ENCODE measurements around the gene PCSK6.

Gene PCSK6

DNA sequence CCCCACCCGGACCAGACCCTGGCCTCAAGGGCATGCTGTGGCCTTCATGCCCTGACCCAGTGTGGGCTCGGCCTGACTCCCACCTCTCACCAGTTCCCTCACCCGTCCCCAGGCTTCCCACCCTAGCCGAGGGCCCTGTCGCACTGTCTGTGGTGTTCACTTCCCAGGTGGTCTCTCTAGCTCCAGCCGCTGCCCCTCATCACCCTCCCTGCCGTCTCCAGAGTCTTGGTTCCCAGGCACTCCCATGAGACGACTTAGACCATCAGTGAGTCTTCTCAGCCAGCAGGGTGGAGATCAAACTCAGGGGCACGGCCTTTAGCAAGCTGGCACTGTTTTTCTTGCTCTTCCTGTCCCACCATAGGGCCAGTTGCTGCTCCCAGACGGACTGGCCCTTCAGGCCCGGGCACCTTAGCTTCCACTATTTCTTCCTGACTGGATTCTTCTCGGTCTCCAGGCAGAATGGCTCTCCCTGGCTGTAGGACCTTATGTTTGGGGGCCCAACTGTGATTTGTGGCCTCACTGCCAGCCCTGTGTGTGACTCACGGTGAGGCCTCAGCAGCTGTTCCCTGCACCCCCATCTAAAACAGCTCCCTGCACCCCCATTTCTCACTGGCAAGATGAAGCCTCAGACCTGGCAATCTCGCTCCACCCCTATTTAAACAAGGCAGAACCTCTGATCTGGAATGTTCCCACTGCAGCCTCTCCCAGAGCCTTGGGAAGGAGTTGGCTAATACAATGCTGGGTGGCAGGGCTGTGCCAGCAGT, 9.4 kb upstream of the PCSK6 start:
- FAIRE-seq = no peak

GRCh38 chr15:101498076-101498716, 8.7 kb upstream of the PCSK6 start:
- FAIRE-seq = no peak

GRCh38 chr15:101497484-101498034, 8.1 kb upstream of the PCSK6 start:
- no peak for FAIRE-seq

DNA sequence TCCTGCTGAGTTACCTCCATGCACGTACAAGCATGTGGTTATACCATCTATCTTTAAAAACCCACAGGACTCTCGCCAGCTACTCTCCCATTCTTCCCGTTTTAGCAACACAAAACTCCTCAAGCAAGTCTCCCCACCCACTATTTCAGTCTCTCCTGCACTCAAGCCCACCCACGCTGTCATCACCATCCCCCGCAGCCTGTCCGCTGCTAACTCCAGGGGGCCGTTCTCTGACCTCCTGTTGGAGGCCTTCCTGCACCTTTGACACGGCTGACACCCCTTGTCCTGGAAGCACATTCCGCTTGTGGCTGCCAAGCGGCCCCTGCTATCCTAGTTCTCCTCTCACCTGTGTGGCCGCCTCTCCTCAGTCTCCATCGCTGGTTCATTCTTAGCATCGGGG, 7.5 kb upstream of the PCSK6 start:
- no peak for FAIRE-seq

DNA sequence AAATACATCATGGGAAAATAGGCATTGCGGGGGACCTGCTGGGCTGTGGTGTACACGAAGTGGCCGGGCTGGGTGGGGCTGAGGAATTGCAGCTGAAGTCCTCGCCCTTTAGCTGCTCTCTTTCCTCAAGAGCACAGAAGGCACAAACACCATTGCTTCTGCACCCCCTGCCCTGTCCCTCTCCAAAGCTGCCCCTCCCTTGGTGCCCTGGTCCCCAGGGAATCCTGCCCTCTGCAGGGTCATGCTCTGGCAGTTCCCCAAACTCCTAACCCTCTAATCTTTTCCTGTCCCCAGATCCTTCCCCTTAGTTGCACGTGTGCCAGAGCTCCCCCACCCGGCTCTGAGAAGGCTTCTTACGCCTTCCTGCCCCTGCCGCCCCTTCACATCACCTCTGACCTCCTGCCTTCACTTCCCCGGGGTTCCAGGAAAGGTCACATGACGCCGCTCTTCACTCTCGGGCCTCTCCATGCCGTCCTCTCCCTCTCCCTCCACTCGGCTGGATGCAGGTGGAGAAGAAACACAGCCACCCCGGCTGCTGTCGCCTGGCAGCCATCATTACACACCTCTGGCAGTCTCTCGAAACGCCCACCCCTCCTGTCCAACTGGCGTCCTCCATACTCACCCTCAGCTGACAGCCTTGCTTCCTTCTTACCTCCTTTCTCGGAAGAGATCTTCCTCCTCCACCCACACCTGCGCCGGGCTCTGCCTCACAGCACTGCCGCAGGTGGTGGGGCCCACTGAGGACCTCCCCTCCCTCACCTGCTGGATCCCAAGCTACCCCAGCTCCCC, 6.9 kb upstream of the PCSK6 start:
- FAIRE-seq = no peak

GRCh38 chr15:101495334-101496197, 6.1 kb upstream of the PCSK6 start:
- no peak for FAIRE-seq

DNA sequence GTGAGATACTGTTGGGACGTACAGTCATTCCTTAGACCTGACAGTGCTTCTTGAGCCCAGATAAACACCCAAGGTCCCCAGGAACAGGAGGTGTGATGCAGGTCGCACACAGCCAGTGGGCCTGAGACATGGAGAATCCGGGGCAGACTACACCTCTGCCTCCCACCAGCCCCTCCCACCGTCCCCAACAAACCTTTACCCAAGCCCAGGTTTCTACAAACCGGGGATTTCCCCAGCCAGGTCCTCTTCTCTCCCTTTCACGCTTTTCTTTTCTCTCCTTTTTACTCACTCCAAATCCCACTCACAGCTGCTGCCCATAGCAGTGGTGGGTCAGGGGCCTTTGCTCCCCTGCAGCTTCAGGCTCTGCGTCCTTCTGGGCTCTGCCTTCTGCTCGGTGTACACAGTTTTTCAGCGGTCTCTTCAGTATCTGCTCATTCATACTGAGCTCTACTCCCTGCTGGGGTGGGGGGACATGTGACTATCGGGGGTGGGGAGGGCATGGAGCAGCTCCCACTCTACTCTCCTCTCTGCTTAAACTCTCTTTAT, 4.8 kb upstream of the PCSK6 start:
- FAIRE-seq = no peak

GRCh38 chr15:101492766-101493692, 3.5 kb upstream of the PCSK6 start:
- FAIRE-seq = no peak

- FAIRE-seq = no peak
Observed at GRCh38 chr15:101491734-101492640, 2.5 kb upstream of the PCSK6 start.

GRCh38 chr15:101490922-101491733, 1.6 kb upstream of the PCSK6 start:
- FAIRE-seq = no peak

- FAIRE-seq = no peak
Observed at GRCh38 chr15:101490408-101490891, 943 bp upstream of the PCSK6 start.

DNA sequence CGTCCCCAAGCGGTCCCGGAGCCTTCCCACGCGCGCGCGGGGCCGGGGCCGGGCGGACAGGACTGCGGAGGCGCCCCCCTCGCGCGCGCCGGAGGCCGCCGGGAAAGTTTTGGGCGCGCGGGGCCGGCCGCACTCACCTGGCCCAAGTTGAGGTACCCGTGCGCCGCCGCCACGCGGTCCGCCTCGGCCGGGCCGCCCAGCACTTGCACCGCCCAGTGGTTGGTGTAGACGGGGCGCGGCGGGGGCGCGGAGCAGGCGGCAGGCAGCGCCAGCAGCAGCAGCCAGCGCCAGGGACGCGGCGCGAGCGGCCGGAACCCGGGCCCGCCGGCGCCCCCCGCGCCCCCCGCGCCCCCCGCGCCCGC, 289 bp downstream of the PCSK6 start:
- FAIRE-seq = no peak

GRCh38 chr15:101488300-101489164, 975 bp downstream of the PCSK6 start:
- no peak for FAIRE-seq

DNA sequence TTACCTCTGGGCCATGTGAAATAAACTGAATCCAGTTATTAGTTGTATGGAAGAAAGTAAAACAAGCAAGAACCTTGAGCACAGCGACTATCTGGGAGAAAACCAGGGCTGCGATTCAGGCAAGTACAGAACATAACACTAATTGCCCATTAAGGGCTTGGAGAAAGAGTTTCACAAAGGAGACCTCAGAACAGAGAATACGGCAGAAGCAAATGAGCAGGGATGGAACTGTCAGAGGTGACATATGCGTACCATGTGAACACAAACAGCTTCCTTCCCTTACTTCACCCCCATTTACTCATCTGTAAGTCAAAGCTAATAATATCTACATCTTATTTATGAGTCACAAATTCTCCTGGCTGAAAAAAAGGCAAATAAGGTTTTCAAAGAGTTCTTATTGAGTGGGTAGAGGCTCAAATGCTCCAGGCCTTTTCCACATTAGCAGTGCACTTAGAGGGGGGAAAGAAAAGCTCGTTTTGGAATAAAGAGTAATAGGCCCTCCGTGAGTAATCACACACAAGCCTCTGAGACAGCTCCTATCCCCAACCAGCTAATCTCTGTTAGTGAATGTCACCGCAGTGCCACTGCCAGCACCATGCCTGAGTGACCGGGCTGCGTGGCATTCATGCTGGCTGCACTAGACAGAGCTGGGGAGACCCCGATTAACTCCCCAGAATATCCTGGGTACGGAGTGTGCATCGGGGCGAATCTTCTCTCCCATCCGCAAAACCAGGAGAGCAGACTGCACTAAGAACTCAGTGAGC, 2.6 kb downstream of the PCSK6 start:
- FAIRE-seq = no peak

DNA sequence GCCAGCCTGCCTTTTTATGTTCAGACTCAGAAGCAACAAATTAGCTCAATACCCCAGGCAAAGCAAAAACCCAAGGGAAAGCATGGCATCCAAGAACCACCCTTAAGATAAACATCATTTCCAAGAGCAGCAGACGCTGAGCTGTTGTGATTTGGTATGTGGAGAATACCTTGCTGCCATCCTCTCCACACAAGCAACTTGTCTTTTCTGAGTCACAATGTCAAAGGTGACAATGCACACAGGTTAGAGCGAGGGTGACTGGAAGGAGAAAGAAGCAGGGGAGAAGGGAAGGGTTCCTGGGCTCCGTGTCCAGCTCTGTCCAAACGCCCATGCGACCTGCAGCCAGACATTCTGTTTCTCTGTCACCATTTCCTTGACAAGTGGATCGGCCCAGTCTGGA, 6.0 kb downstream of the PCSK6 start:
- FAIRE-seq = no peak

DNA sequence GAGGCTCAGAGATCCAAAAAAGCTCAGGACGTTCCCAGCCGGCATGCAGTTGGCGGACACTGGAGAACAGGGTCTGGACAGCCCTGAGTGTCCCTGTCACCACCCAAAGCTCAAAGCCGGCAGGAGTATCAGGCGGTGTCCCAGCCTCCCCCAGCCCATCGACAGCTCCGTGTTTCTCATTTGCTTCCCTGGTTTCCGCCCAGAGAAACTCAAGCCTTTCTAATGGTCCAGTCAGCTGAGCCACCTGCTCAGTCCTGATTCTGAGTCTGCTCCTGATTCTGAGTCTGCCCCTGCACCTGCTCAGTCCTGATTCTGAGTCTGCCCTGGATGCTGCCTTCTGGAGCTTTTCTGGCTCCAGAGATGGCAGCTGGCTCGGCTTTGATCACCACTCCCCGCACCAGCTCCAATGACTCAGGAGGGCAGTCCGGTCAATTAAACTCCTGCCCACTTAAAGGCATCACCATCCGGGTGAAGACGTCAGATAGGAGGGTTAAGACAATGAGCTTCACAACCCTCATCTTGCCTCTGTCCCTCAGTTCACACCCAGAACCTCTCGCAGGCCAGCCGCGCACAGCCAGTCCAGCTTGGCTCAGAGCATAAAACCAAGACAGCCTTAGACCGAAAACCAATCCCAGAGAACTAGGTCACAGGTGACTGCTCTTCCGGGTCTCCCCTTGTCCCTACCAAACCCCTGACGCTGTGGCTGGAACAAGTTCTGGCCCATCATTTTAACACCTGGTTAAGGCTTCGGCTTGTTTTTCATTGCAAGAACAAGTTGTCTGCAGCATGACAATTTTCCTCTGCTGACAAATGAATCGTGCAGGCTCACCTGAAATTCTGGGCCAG, 6.8 kb downstream of the PCSK6 start:
- no peak for FAIRE-seq
